NCI-H2081 (cell line): Measurements from ENCODE around the gene TMC4.
"Not testable (repeated sequence)": the region's sequence is repeated elsewhere in the genome, so short reads cannot be mapped to it uniquely, and the experiment has no call there.

Experiments used
- DNase-seq, 2 experiments: peaks; one replicate each; lab custom pipeline; 2025; lab: John Stamatoyannopoulos, UW

The TMC4 gene

DNA sequence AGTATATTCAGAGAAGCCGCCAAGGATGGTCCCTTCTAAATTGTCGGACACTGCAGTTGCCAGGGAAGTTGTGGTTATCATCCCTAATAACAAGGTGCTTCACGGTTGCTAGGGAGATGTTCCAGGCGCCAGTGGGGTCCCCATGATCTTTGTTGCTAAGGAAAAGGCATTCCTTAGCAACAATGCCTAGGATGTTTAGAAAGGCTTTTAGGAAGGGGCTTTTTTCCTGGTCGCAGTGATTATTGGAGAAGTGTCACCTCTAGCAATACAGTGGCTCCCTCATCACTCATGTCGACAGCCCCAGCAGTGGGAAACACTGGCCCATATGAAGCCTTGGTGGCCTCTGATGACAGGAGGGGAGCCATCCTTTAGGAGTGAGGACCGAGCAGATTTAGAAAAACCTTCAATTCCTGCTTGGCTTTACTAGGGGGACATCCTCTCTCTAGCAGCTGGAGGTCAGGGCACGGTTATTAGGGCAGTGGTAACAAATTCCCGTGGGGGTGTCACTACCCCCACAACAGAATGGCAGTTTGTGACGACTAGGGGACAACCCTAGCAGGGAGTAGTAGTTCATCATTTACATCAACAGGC, 6.4 kb upstream of the TMC4 start:
- no peak for DNase-seq

DNA sequence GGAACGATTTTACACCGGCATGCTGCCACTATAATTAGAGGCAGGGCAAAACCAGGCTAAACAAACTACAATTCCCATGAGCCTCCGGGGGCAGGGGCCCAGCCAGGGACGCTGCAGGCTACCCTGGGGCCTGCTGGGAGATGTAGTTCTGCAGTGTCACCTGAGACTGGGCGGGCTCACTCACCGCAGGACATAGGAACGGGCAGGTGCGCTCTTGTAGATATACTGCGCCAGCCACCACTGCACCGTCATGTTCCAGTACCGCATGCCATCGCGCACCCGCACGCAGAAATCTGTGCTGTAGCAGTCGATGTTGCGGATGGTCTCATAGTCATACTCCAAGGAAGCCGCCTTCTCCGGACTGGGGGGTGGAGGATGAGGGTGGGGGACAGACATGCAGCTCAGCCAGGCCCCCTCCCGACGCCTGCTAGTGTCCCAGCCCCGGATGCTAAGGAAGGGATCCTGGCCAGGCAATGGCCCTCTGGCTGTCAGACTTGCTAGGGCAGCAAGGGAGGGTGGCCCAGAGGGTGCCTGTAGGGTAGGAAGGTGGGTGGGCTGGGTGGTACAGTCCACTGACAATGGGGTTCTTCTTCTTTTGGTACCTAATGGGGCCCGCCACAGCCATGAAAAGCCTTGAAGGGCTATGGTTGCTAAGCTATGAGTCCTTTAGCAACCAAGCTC, 5.8 kb upstream of the TMC4 start:
- peak; percentile 69 to 71 for DNase-seq

- DNase-seq, result no peak
These were observed 1.2 kb upstream of the TMC4 start for GRCh38 chr19:54173951-54174834.

DNA sequence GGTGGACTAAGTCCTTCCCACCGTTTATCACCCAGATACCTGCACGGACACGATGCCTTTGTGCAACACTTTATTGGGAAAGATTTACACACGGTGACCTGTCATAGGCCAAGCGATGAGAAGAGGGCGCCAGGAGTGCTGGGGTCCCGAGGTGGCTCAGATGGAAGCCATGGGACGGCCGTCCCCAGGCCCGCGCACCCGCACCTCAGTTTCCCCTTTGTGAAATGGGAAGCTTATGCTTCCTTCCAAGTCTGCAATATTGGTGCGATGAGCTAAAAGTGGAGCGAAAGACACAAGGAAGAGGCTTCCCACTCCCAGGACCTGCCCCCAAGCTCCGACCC, 369 bp upstream of the TMC4 start:
- DNase-seq, result no peak

- not testable (repeated sequence) for DNase-seq
These were observed 1.1 kb downstream of the TMC4 start for GRCh38 chr19:54171736-54172431.

- no peak for DNase-seq
These were observed 3.7 kb downstream of the TMC4 start for GRCh38 chr19:54169149-54169740.

- DNase-seq, result peak; percentile 72 to 84
These were observed 4.6 kb downstream of the TMC4 start for GRCh38 chr19:54168174-54168917.

DNA sequence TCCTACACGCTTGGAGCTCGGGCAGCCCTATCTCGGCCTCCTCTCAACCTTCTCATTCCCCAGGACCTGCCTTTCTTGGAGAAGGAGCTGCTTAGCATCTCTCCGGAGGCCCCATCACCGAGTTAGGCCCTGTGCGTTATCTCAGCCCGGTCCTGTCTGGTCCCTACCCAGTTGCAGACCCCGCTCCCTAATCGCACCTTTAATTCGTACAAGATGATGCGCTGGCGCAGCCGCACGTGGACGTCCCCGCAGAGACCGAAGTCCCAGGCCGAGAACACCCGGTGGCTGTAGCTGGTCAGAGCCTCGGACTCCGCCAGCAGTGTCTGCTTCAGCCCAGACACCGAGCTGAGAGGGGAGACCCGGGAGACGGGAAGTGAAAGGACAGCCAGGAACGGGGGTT, 7.7 kb downstream of the TMC4 start:
- DNase-seq, result no peak

DNA sequence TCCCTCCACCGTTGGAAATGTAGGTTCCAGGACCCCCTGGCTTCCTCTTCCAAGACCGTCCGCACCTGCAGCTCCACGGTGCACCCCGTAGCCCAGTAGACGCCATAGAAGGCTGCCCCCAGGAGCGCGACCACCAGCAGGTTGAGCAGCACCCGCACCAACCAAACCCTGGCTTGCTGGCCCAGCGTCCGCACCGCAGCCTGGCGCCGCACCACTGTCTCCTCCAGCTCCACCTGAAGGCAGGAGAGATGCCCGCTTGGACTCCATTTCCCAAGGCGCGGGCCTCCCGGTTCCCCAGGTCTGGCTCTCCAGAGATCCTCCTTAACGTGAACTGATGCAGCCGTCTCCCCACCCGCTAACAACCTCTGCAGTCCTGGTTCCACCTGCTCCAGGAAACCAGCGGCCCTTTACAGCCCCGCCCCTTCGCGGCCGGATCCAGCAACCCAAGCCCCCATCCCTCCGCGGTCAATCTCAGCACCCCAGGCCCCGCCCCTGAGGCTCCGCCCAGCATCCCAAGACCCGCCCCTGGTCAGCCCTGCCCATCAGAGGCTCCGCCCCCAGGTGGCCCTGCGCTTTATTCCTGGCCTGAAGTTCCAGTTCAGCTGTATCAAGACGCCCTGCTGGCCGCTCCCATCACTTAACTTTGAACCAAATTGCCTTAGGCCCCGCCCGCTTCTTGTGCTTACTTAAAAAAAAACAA, 8.4 kb downstream of the TMC4 start:
- DNase-seq, result peak; percentile 12 to 16

- no peak for DNase-seq
These were observed 10.1 kb downstream of the TMC4 start for GRCh38 chr19:54162884-54163283.

GRCh38 chr19:54162241-54162805, 10.6 kb downstream of the TMC4 start:
- DNase-seq, result peak; percentile 56 to 67

- DNase-seq, result no peak
These were observed 12.1 kb downstream of the TMC4 start for GRCh38 chr19:54160854-54161253.

DNA sequence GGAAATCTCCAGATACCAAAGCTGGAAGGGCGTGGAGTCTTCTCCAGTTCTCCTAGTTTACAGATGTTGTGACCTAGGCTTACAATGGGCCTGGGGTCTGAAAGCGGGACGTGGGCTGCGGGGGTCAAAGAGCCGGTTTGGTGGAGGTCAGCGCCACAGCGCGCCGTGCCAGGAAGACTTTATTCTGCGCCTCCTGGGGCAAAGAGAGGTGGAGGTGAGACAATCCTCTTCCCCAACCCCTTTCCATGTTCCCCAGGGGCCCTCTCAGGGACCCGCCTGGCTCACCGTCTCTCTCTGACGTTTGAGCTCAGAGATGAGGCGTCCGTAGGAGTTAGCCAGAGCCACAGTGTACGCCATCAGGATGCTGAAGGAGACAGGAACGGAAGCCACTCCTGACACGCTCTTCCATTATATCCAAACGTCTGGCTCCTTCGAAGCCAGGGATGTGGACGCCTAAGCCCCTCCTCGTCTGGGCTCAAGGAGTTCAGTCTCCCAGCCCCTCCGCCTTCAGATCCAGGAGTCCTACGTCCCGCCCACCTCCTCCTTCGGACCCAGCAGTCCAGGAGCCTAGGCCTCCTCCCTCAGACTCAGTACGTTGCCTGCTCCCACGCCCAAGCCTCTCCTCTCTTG, 12.7 kb downstream of the TMC4 start:
- DNase-seq, result no peak

DNA sequence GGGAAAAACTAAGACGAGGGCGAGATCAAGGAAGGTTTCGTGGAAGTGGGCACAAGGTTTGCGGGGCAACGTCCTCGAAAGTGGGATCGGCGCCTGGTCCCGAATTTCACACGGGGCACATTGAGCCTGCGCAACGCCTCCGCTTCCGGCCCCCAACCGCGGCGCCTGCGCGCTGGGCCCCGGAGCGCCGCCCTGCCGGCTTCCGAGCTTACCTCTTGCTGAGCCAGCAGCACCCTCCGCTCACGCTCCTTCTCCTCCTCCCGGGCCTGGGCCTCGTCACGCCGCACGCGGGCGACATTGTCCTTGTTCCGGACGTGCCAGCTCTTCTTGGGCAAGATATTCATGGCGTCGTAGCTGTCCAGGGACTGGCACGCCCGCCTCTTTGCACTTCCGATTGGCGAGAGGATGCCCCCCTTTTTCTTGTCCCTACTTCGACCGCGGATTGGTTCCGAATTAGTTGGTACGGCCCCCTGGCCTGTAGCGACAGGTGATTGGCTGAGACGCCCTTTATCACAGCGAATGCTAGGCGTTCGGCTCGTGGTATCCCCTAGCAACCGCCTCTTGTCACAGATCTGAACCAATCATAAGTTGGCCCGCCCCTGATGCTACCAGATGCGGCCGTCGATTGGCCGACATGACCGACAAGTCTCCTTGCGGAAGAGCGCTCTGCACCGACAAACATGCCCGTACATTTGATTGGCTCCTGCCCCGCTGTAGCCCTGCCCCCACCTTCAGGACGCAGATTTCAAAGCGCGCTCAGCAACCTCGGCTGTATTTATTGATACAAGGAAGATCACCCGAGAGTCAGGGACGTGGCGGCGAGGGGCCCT, 13.4 kb downstream of the TMC4 start, which contains the start of gene LENG1:
TSS of gene LENG1 (minus strand) at position 370 of the 830 bp plus-strand sequence. CDS start at position 344, 26 bp downstream.
- peak; percentile 99 to 100 for DNase-seq

DNA sequence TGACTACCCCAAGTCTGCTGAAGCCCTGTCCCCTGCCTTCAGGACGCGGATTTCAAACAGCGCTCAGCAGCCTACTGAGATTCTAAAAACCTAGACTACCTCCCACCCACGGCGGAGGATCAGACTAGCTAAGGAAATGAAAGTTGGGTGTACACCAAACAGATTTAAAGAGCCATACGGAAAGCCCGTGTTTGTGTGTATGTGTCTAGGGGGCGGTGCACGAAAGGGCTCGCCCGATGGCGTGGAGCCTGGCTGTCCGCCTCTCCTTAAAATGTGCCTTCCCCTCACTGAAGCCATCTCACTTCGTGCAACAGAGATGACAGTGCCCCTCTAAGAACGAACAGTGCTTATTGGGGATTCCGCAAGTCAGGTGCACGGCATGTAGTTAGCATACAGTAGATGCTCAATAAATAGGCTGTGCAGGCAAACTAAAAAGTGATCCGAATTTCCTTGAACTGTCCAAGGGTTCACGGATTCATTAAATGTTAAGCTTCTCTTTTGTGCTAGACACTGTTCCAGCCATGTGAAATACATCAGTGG, 14.1 kb downstream of the TMC4 start:
- no peak for DNase-seq

DNA sequence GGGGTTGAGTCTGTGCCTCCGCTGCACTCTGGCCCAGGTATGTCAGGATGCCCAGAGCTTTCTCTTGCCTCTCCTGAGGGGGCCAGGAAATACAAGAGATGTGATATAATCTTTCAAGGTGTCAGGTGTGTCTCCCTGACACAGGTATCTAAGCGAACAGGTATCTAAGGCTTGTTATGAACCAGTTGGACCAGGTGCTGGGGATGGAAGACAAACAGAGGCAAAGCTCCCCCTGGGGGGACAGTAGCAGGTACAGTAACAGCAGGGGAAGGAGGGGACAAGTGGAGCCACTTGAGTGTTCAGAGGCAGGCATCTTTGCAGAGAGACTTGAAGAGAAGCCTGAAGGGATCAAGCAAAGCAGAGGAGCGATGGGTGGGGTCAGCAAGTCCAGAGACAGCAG, 16.0 kb downstream of the TMC4 start:
- no peak for DNase-seq

DNA sequence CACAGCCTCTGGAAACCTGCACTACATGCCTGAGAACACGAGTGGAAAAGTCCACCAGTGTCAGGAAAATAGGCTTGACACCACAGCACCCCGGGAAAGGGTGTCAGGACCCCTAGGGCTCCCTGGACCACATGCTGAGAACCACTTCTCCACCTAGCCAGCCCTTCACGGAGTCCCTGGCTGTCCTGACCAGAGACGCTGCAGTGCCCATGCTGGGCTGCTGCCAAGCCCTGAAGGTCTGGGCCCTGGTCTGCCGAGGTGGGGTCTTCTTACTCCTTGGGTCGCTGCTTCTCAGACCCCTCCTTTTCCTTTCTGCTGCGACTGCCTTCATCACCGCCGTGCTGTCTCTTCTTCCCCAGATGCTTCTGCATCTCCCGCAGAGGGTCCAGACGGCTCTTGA, 16.5 kb downstream of the TMC4 start:
- no peak for DNase-seq

GRCh38 chr19:54155694-54156093, 17.3 kb downstream of the TMC4 start:
- no peak for DNase-seq
